Thyroid gland (tissue), 4 donors: ENCODE results near the gene DSCAM. TPM values are rescaled to one million over a fixed set of nuclear protein-coding genes. Genes with fewer than 3 reads are reported as not detected.

Experiments used
- DNase-seq, 2 donors: peaks; one replicate each; pipeline ENCODE4 v3.0.0-alpha.2; 2019
- H3K27ac ChIP-seq, 3 donors: fragments of 200-600 bp; sonication (generic); 1 replicate in 2 of 3; 2 replicates in 1 of 3; pipeline ENCODE4 v1.5.1; 2016 to 2019; ENCODE audit warnings: mild to moderate bottlenecking in 1 of 3, moderate library complexity in 1 of 3
- H3K27me3 ChIP-seq: fragments of 200-600 bp; sonication (generic); one replicate; pipeline ENCODE4 v1.5.1; 2019
- H3K36me3 ChIP-seq, 2 donors: fragments of 200-600 bp; sonication (generic); one replicate each; pipeline ENCODE4 v1.5.1; 2016 to 2019
- H3K4me1 ChIP-seq, 2 donors: fragments of 200-600 bp; sonication (generic); one replicate each; pipeline ENCODE4 v1.5.1; 2017 to 2019
- H3K4me3 ChIP-seq, 3 donors: fragments of 200-600 bp; sonication (generic); replicated peaks in 1 of 3; 1 replicate in 2 of 3; 2 replicates in 1 of 3; pipeline ENCODE4 v1.5.1; 2016; ENCODE audit warnings: mild to moderate bottlenecking in 1 of 3
- H3K9me3 ChIP-seq: fragments of 200-600 bp; sonication (generic); one replicate; pipeline ENCODE4 v1.5.1; 2017
- CTCF ChIP-seq, 6 experiments: fragments of 200-600 bp in 3 of 6; fragments of 450-650 bp in 3 of 6; sonication (generic) in 3 of 6; IDR thresholded peaks; one replicate each; pipeline ENCODE4 v1.5.1; 2016 to 2019; ENCODE audit warnings: antibody characterized with exemption in 6 of 6, mild to moderate bottlenecking in 2 of 6, inconsistent platforms in 1 of 6, moderate library complexity in 1 of 6
- POLR2A ChIP-seq, 2 donors: fragments of 450-650 bp; IDR thresholded peaks; one replicate each; pipeline ENCODE4 v1.6.1; 2017; ENCODE audit warnings: antibody characterized with exemption in 2 of 2, mild to moderate bottlenecking in 2 of 2, moderate library complexity in 1 of 2
- WGBS, 2 donors: methylation state at CpG; one replicate each; pipeline ENCODE4 v1.1.5; 2017; 5-methylcytosine and 5-hydroxymethylcytosine counted together
- intact Hi-C: fragments of 100-400 bp; cut with DNase I; formaldehyde crosslinking; loops from one replicate; pipeline ENCODE4 v1.15.1; 2023
- total RNA-seq, 4 donors: library from RNA; depleted of rRNA; stranded (reverse); fragments of >200 nt; gene quantifications; one replicate each; pipeline ENCODE4 v1.2.3, GENCODE V29; 2016

Gene DSCAM
- total RNA-seq, 4 donors from 2014 or later: 0.20 TPM; not detected in 3

GRCh38 chr21:40546647-40547046 is 300.3 kb downstream of the DSCAM start:
- 87 to 92% methylated on average over 2 of the region's 2 CpGs for WGBS, 2 donors

DNA sequence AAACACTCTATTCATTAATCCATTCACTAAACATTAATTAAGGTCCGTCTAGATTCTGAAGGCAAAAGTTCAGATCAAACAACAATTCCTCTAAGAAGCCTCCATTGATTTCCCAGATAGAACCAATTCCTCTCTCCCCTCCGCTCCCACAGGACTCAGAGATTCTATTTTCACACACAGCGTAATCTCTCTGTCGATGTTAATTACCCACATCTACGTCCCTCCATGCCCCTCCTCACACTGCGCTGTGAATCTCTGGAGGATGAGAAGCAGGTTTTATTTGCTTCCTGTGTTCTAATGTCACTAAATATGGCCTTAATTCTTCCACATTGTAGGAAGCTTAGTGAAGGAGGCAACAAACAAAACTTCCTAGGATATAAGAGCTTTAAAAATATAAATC is 306.7 kb downstream of the DSCAM start:
- Histone ChIP-seq H3K36me3 (no peaks in the 10 kb centered on the region), H3K9me3 (no peaks in the 10 kb centered on the region), H3K27me3 (no peaks in the 10 kb centered on the region), H3K4me3 (no peak overlapping the region), H3K4me1 (no peaks in the 10 kb centered on the region), H3K27ac (no peak overlapping the region)
- DNase-seq: no peak
- TF ChIP-seq CTCF (IDR thresholded peaks at IDR 0.05) (no peak), POLR2A (IDR thresholded peaks at IDR 0.05) (no peak)
- 67 to 79% methylated on average over 6 of the region's 6 CpGs for WGBS, 2 donors
- intact Hi-C loops: no loop called here

More at GRCh38 chr21:40546647-40547046, 300.3 kb downstream of the DSCAM start:
- no peak for DNase-seq
- intact Hi-C loops: no loop called here
- Histone ChIP-seq H3K4me3 (no peak overlapping the region), H3K4me1 (no peaks in the 10 kb centered on the region), H3K9me3 (no peaks in the 10 kb centered on the region), H3K27ac (no peak overlapping the region), H3K27me3 (no peaks in the 10 kb centered on the region), H3K36me3 (no peaks in the 10 kb centered on the region)
- no peak for TF ChIP-seq CTCF (IDR thresholded peaks at IDR 0.05)
- no peak for TF ChIP-seq POLR2A (IDR thresholded peaks at IDR 0.05)

DNA sequence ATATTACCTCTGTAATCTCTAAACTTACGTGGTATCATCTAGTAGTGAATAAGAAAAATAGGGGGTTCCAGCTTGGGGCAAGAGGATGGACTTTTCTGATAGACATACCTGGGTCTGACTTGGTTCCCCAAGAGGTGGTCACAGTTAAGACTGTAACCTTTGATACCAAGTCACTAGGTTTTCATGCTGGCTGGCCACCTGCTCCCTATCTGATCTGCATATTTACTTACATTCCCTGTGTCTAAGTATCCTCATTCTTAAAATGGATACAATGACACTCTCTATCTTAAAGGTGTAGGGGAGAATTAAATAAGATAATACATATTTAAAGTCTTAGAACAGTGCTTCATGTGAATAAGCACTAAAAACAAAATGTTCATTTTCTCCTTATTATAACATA is 312.1 kb downstream of the DSCAM start:
- 93 to 94% methylated on average over 1 of the region's 1 CpG for WGBS, 2 donors

GRCh38 chr21:40531431-40532110 is 315.4 kb downstream of the DSCAM start:
- Histone ChIP-seq H3K27me3 (no peaks in the 10 kb centered on the region), H3K4me3 (no peak overlapping the region), H3K9me3 (no peaks in the 10 kb centered on the region), H3K36me3 (no peaks in the 10 kb centered on the region), H3K27ac (no peak overlapping the region), H3K4me1 (no peaks in the 10 kb centered on the region)
- TF ChIP-seq CTCF (IDR thresholded peaks at IDR 0.05): no peak
- TF ChIP-seq POLR2A (IDR thresholded peaks at IDR 0.05): no peak
- 42 to 54% methylated on average over 4 of the region's 4 CpGs for WGBS, 2 donors
- intact Hi-C loops: no loop called here
- DNase-seq: no peak

More for the DNA sequence above, 312.1 kb downstream of the DSCAM start:
- intact Hi-C loops: no loop called here
- Histone ChIP-seq H3K4me1 (no peaks in the 10 kb centered on the region), H3K4me3 (no peak overlapping the region), H3K9me3 (no peaks in the 10 kb centered on the region), H3K27me3 (no peaks in the 10 kb centered on the region), H3K27ac (no peak overlapping the region), H3K36me3 (no peaks in the 10 kb centered on the region)
- TF ChIP-seq POLR2A (IDR thresholded peaks at IDR 0.05) (no peak), CTCF (IDR thresholded peaks at IDR 0.05) (no peak)
- DNase-seq: no peak

- Histone ChIP-seq H3K4me1 (no peaks in the 10 kb centered on the region), H3K4me3 (no peak overlapping the region), H3K9me3 (no peaks in the 10 kb centered on the region), H3K27me3 (no peaks in the 10 kb centered on the region), H3K36me3 (no peaks in the 10 kb centered on the region), H3K27ac (no peak overlapping the region)
- TF ChIP-seq CTCF (IDR thresholded peaks at IDR 0.05) (no peak), POLR2A (IDR thresholded peaks at IDR 0.05) (no peak)
- WGBS, 2 donors: 86 to 89% methylated on average over 10 of the region's 10 CpGs
- DNase-seq: no peak
- intact Hi-C loops: no loop called here
Observed at GRCh38 chr21:40531016-40531415, 315.9 kb downstream of the DSCAM start.
